GM12878 (cell line): ENCODE data around the gene KCNJ10. TPM values are rescaled to one million over a fixed set of nuclear protein-coding genes. Genes with fewer than 3 reads are reported as not detected.

Experiments
- ATAC-seq: fragments of 200-7000 bp; cut with Tn5 transposase; 3 replicates; pipeline ENCODE4 v1.9.1; 2020; ENCODE audit warnings: mild to moderate bottlenecking, moderate library complexity
- BruUV-seq: library from RNA; stranded (reverse); fragments of 400-500 nt; replicated peaks from 2 replicates; lab custom pipeline; 2021; lab: Mats Ljungman, UMichigan
- CTCF ChIA-PET: fragments of 300-600 bp; sonication (Branson Sonifier 250); formaldehyde crosslinking; extraction: SDS; loops from one replicate; lab custom pipeline; 2021; ENCODE audit warnings: inconsistent platforms; lab: Yijun Ruan, JAX
- POLR2A ChIA-PET: fragments of 350-600 bp; formaldehyde crosslinking; extraction: SDS; loops from one replicate; lab custom pipeline; 2021; ENCODE audit warnings: inconsistent platforms; lab: Charles Lee
- RAD21 ChIA-PET: fragments of 300-600 bp; sonication (Branson Sonifier 250); formaldehyde crosslinking; loops from one replicate; lab custom pipeline; 2023; ENCODE audit warnings: antibody characterized with exemption; ENCODE audit not compliant: unreplicated experiment; lab: Charles Lee
- SMC1A ChIA-PET: fragments of 300-600 bp; sonication (Branson Sonifier 250); formaldehyde crosslinking; loops from one replicate; lab custom pipeline; 2023; ENCODE audit not compliant: unreplicated experiment, uncharacterized antibody; lab: Charles Lee
- DNase-seq: peaks from one replicate; pipeline ENCODE4 v3.0.0-alpha.2; 2011; ENCODE audit warnings: low read depth, low spot score
- FAIRE-seq: peaks from 3 replicates; lab custom pipeline; 2011; peaks lifted over from hg19 to GRCh38; lab: Jason Lieb, UNC
- H2AFZ ChIP-seq: 2 replicates; pipeline ENCODE4 v1.6.0; 2011; ENCODE audit warnings: low read depth, low read length, control low read depth; ENCODE audit not compliant: control insufficient read depth
- H3K27ac ChIP-seq: 2 replicates; pipeline ENCODE4 v1.5.1; 2011; ENCODE audit warnings: control low read depth; ENCODE audit not compliant: control insufficient read depth, insufficient read depth
- H3K27me3 ChIP-seq, 2 experiments: replicated peaks in 1 of 2; 2 replicates each; pipeline versions ENCODE4 v1.6.0 to v1.6.1; 2011; ENCODE audit warnings: low read length in 1 of 2; ENCODE audit not compliant: control insufficient read depth in 2 of 2, insufficient read depth in 2 of 2
- H3K36me3 ChIP-seq, 2 experiments: 2 replicates each; pipeline ENCODE4 v1.5.1; 2011; ENCODE audit warnings: low read length in 1 of 2; ENCODE audit not compliant: control insufficient read depth in 2 of 2, insufficient read depth in 2 of 2
- H3K4me1 ChIP-seq: 2 replicates; pipeline ENCODE4 v1.6.1; 2011; ENCODE audit warnings: mild to moderate bottlenecking, low read length, moderate library complexity, mixed read lengths; ENCODE audit not compliant: control insufficient read depth, insufficient read depth
- H3K4me2 ChIP-seq: 2 replicates; pipeline ENCODE4 v1.6.0; 2011; ENCODE audit warnings: control low read depth; ENCODE audit not compliant: control insufficient read depth, insufficient read depth
- H3K4me3 ChIP-seq: fragments of 200-600 bp; sonication (generic); 2 replicates; pipeline ENCODE4 v1.5.1; 2016
- H3K79me2 ChIP-seq: 2 replicates; pipeline ENCODE4 v1.6.0; 2011; ENCODE audit warnings: low read length; ENCODE audit not compliant: control insufficient read depth, insufficient read depth
- H3K9ac ChIP-seq: 2 replicates; pipeline ENCODE4 v1.8.0; 2011; ENCODE audit warnings: low read length, control low read depth, mixed read lengths; ENCODE audit not compliant: control insufficient read depth, insufficient read depth
- H3K9me3 ChIP-seq: replicated peaks from 3 replicates; pipeline ENCODE4 v1.5.1; 2011; ENCODE audit warnings: mild to moderate bottlenecking, low read length; ENCODE audit not compliant: control insufficient read depth, insufficient read depth
- H4K20me1 ChIP-seq: 2 replicates; pipeline ENCODE4 v1.6.0; 2011; ENCODE audit not compliant: control insufficient read depth, insufficient read depth
- BMI1 ChIP-seq: fragments of 450-650 bp; IDR thresholded peaks from 2 replicates; pipeline ENCODE4 v1.6.1; 2016; ENCODE audit warnings: mild to moderate bottlenecking, moderate library complexity, borderline replicate concordance
- BRCA1 ChIP-seq: IDR thresholded peaks from 2 replicates; pipeline ENCODE4 v1.6.1; 2011; ENCODE audit warnings: low read depth, low read length, improper control_type of control experiment
- CBX5 ChIP-seq: sonication (generic); IDR thresholded peaks from 2 replicates; pipeline ENCODE4 v1.6.1; 2016; ENCODE audit warnings: low read depth, moderate library complexity, mild to moderate bottlenecking, inconsistent platforms
- EP300 ChIP-seq, 2 experiments: fragments of 150-350 bp in 1 of 2; IDR thresholded peaks; 2 replicates each; pipeline ENCODE4 v1.6.1; 2011 to 2012; ENCODE audit warnings: low read depth in 2 of 2, low read length in 2 of 2, borderline replicate concordance in 1 of 2, improper control_type of control experiment in 1 of 2, inconsistent platforms in 1 of 2; ENCODE audit not compliant: control insufficient read depth in 1 of 2
- FOS ChIP-seq: IDR thresholded peaks from 3 replicates; pipeline ENCODE4 v1.6.1; 2011; ENCODE audit warnings: borderline replicate concordance; ENCODE audit not compliant: insufficient read length; ENCODE audit errors: extremely low read depth
- NFYB ChIP-seq: IDR thresholded peaks from 2 replicates; pipeline ENCODE4 v1.6.1; 2011; ENCODE audit warnings: low read depth, mild to moderate bottlenecking, low read length, improper control_type of control experiment, moderate library complexity; ENCODE audit not compliant: insufficient read depth
- NR2F1 ChIP-seq: fragments of 450-650 bp; conservative IDR thresholded peaks from 2 replicates; pipeline ENCODE4 v1.6.1; 2017; ENCODE audit warnings: mild to moderate bottlenecking
- RB1 ChIP-seq: fragments of 450-650 bp; formaldehyde crosslinking; IDR thresholded peaks from 2 replicates; pipeline ENCODE4 v1.6.1; 2017; ENCODE audit warnings: mild to moderate bottlenecking, borderline replicate concordance
- SPI1 ChIP-seq: IDR thresholded peaks from 2 replicates; pipeline ENCODE4 v1.6.1; 2011; ENCODE audit warnings: low read depth, mild to moderate bottlenecking, low read length, moderate library complexity, borderline replicate concordance; ENCODE audit not compliant: insufficient read depth
- WGBS: methylation state at CpG from one replicate; pipeline ENCODE4 v1.1.6; 2016; ENCODE audit warnings: low lambda C conversion rate; ENCODE audit not compliant: insufficient replicate concordance, insufficient coverage; ENCODE audit errors: missing lambda C conversion rate; 5-methylcytosine and 5-hydroxymethylcytosine counted together
- in situ Hi-C: fragments of 300-500 bp; cut with MboI; formaldehyde crosslinking; loops from 9 replicates; pipeline ENCODE4 v1.14.3; 2018; ENCODE audit warnings: mixed read lengths
- intact Hi-C: fragments of 100-400 bp; cut with micrococcal nuclease; formaldehyde crosslinking; loops from one replicate; pipeline ENCODE4 v1.14.2; 2022; ENCODE audit not compliant: unreplicated experiment
- polyA plus RNA-seq, 11 experiments: library from polyadenylated mRNA; depleted of rRNA in 4 of 11; unstranded in 6 of 11; stranded (reverse) in 5 of 11; fragments of >200 nt; fragmentation: Nextera tagmentation in 4 of 11; fragmentation: Illumina TruSeq in 1 of 11; extraction: Ambion mirVana in 4 of 11; extraction: Trizol in 1 of 11; gene quantifications; 1 replicate in 1 of 11; 2 replicates in 10 of 11; pipeline versions ENCODE4 v1.2.1 to v1.2.3, GENCODE V29; 2011 to 2016; ENCODE audit warnings: inconsistent platforms in 2 of 11, missing spikeins in 2 of 11, low read depth in 1 of 11
- total RNA-seq, 4 experiments: library from RNA; depleted of rRNA in 3 of 4; stranded (reverse); fragments of >200 nt in 3 of 4; fragmentation: Illumina TruSeq in 1 of 4; extraction: Trizol in 1 of 4; gene quantifications; 2 replicates each; pipeline versions ENCODE4 v1.2.1 to v1.2.3, GENCODE V29; 2013 to 2021
- TF ChIP-seq, protein P1 (sequence below): IDR thresholded peaks from 2 replicates; pipeline ENCODE4 v1.6.1; 2012; ENCODE audit warnings: improper control_type of control experiment, low read depth, low read length; ENCODE audit not compliant: insufficient replicate concordance
- TF ChIP-seq, protein P2 (sequence below): IDR thresholded peaks from 2 replicates; pipeline ENCODE4 v1.6.1; 2011; ENCODE audit warnings: low read depth, low read length, improper control_type of control experiment, borderline replicate concordance
- TF ChIP-seq, protein P3 (sequence below): IDR thresholded peaks from 2 replicates; pipeline ENCODE4 v1.6.1; 2011; ENCODE audit warnings: low read depth, mild to moderate bottlenecking, low read length, moderate library complexity, borderline replicate concordance; ENCODE audit errors: extremely low read depth
- TF ChIP-seq, protein P4 (sequence below), 3 experiments: IDR thresholded peaks in 2 of 3; conservative IDR thresholded peaks in 1 of 3; 2 replicates each; pipeline ENCODE4 v1.5.1; 2011; ENCODE audit warnings: low read depth in 3 of 3, low read length in 3 of 3, mild to moderate bottlenecking in 3 of 3, control low read depth in 2 of 3, moderate library complexity in 2 of 3, inconsistent platforms in 1 of 3, mixed read lengths in 1 of 3; ENCODE audit not compliant: control insufficient read depth in 2 of 3, insufficient read depth in 1 of 3; ENCODE audit errors: extremely low read depth in 1 of 3

Gene KCNJ10
- total and polyA plus RNA-seq, 10 of the 15 experiments (the other 5 are each of a cell fraction or from before 2014, with no cell fraction given): 0.01 to 0.29 (median 0.09) TPM; not detected in 2

DNA sequence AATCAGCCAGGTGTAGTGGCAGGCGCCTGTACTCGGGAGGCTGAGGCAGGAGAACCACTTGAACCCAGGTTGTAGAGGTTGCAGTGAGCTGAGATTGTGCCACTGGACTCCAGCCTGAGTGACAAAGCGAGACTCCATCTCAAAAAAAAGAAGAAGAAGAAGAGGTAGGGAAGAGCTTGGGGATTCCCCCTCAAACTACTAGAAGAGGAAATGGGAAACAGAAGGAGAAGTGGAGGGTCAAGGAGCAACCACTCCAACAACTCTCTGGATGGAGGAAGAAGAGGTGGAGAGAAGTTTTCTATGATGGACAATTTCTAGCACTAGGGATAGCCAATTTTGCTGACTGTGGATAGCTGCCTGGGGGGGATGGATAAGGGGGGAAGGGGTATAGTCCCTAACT, 101.1 kb downstream of the KCNJ10 start (continued):
- TF ChIP-seq, protein P1, sequence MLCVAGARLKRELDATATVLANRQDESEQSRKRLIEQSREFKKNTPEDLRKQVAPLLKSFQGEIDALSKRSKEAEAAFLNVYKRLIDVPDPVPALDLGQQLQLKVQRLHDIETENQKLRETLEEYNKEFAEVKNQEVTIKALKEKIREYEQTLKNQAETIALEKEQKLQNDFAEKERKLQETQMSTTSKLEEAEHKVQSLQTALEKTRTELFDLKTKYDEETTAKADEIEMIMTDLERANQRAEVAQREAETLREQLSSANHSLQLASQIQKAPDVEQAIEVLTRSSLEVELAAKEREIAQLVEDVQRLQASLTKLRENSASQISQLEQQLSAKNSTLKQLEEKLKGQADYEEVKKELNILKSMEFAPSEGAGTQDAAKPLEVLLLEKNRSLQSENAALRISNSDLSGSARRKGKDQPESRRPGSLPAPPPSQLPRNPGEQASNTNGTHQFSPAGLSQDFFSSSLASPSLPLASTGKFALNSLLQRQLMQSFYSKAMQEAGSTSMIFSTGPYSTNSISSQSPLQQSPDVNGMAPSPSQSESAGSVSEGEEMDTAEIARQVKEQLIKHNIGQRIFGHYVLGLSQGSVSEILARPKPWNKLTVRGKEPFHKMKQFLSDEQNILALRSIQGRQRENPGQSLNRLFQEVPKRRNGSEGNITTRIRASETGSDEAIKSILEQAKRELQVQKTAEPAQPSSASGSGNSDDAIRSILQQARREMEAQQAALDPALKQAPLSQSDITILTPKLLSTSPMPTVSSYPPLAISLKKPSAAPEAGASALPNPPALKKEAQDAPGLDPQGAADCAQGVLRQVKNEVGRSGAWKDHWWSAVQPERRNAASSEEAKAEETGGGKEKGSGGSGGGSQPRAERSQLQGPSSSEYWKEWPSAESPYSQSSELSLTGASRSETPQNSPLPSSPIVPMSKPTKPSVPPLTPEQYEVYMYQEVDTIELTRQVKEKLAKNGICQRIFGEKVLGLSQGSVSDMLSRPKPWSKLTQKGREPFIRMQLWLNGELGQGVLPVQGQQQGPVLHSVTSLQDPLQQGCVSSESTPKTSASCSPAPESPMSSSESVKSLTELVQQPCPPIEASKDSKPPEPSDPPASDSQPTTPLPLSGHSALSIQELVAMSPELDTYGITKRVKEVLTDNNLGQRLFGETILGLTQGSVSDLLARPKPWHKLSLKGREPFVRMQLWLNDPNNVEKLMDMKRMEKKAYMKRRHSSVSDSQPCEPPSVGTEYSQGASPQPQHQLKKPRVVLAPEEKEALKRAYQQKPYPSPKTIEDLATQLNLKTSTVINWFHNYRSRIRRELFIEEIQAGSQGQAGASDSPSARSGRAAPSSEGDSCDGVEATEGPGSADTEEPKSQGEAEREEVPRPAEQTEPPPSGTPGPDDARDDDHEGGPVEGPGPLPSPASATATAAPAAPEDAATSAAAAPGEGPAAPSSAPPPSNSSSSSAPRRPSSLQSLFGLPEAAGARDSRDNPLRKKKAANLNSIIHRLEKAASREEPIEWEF: no peak
- no peak for TF ChIP-seq EP300 (IDR thresholded peaks at IDR 0.05; ENCODE audit: borderline replicate concordance in 1 of 2, control insufficient read depth in 1 of 2, low read depth in 2 of 2, low read length in 2 of 2)
- no peak for TF ChIP-seq NR2F1
- TF ChIP-seq FOS: no peak
- TF ChIP-seq RB1: no peak

DNA sequence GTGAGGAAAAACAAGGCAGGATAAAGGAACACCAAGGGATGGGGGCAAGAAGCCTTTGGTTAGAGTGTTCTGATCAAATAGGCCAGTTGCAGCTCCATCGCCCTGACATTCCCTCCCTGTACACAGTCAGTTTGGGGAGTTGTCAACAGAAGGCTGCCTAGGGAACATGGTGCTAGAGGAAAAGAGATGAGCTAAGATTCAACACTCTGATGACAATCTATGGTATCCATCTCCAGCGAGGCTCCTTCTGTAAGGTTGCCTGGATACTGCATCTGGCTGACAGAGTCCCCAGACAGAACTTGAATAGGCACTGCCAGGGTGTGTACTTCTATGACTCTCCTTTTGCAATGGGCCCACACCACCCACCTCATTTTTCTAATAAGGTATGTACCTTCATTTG, 104.7 kb downstream of the KCNJ10 start:
- no peak for ATAC-seq
- WGBS: 36% methylated on average over 2 of the region's 2 CpGs
- POLR2A ChIA-PET: no interaction called here
- no peak overlapping the region for H2AFZ ChIP-seq
- no peak for DNase-seq
- no peaks in the 10 kb centered on the region for H3K79me2 ChIP-seq
- RAD21 ChIA-PET: no interaction called here
- intact Hi-C loops: no loop called here
- no peaks in the 10 kb centered on the region for H4K20me1 ChIP-seq
- H3K27ac ChIP-seq: no peak overlapping the region
- no peak overlapping the region for H3K4me3 ChIP-seq
- CTCF ChIA-PET: interaction anchor here (0.6 to 3.2 kb wide), 3 partner anchors 29 to 65 kb away, joined by 3 to 14 read pairs (median 4); no protein-coding TSS in a partner anchor
- peaks cover 4% of the 10 kb centered on the region in 2 experiments; a peak in 3 of 4 replicates for H3K27me3 ChIP-seq
- FAIRE-seq: no peak
- in situ Hi-C loops: no loop called here
- no peaks in the 10 kb centered on the region for H3K36me3 ChIP-seq
- no peaks in the 10 kb centered on the region for H3K4me1 ChIP-seq
- H3K4me2 ChIP-seq: no peak overlapping the region
- BruUV-seq: no TSS peak
- H3K9me3 ChIP-seq: no peaks in the 10 kb centered on the region
- H3K9ac ChIP-seq: no peak overlapping the region
- SMC1A ChIA-PET: no interaction called here
- no peak for TF ChIP-seq BRCA1
- TF ChIP-seq, protein P2, sequence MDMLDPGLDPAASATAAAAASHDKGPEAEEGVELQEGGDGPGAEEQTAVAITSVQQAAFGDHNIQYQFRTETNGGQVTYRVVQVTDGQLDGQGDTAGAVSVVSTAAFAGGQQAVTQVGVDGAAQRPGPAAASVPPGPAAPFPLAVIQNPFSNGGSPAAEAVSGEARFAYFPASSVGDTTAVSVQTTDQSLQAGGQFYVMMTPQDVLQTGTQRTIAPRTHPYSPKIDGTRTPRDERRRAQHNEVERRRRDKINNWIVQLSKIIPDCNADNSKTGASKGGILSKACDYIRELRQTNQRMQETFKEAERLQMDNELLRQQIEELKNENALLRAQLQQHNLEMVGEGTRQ: no peak
- no peak for TF ChIP-seq NFYB
- TF ChIP-seq, protein P3, sequence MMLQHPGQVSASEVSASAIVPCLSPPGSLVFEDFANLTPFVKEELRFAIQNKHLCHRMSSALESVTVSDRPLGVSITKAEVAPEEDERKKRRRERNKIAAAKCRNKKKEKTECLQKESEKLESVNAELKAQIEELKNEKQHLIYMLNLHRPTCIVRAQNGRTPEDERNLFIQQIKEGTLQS: no peak
- TF ChIP-seq CBX5: no peak
- TF ChIP-seq BMI1: no peak
- no peak for TF ChIP-seq SPI1
- TF ChIP-seq, protein P4, sequence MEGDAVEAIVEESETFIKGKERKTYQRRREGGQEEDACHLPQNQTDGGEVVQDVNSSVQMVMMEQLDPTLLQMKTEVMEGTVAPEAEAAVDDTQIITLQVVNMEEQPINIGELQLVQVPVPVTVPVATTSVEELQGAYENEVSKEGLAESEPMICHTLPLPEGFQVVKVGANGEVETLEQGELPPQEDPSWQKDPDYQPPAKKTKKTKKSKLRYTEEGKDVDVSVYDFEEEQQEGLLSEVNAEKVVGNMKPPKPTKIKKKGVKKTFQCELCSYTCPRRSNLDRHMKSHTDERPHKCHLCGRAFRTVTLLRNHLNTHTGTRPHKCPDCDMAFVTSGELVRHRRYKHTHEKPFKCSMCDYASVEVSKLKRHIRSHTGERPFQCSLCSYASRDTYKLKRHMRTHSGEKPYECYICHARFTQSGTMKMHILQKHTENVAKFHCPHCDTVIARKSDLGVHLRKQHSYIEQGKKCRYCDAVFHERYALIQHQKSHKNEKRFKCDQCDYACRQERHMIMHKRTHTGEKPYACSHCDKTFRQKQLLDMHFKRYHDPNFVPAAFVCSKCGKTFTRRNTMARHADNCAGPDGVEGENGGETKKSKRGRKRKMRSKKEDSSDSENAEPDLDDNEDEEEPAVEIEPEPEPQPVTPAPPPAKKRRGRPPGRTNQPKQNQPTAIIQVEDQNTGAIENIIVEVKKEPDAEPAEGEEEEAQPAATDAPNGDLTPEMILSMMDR (IDR thresholded peaks at IDR 0.05 in 2 of 3, conservative IDR thresholded peaks at IDR 0.05 in 1 of 3; ENCODE audit: control insufficient read depth in 2 of 3, extremely low read depth in 1 of 3, insufficient read depth in 1 of 3, low read depth in 3 of 3, low read length in 3 of 3): no peak
